Endothelial cell of umbilical vein (primary cell): ENCODE measurements around the gene AP1G1. TPM values are rescaled to one million over a fixed set of nuclear protein-coding genes. Genes with fewer than 3 reads are reported as not detected.

Experiments used
- BruUV-seq: library from RNA; stranded (reverse); fragments of 400-500 nt; replicated peaks from 2 replicates; lab custom pipeline; 2021; lab: Mats Ljungman, UMichigan
- CTCF ChIA-PET: fragments of 300-600, 350-600 bp; sonication (Branson Sonifier 250); formaldehyde crosslinking; loops from one replicate; lab custom pipeline; 2021; ENCODE audit warnings: antibody characterized with exemption, inconsistent platforms; lab: Charles Lee
- POLR2A ChIA-PET: fragments of 300-600, 350-600 bp; sonication (Branson Sonifier 250); formaldehyde crosslinking; loops from one replicate; lab custom pipeline; 2021; ENCODE audit warnings: antibody characterized with exemption, inconsistent platforms; lab: Charles Lee
- DNase-seq: peaks from one replicate; pipeline ENCODE4 v3.0.0-alpha.2; 2011; ENCODE audit warnings: low read depth, low spot score
- FAIRE-seq: peaks from 2 replicates; lab custom pipeline; 2011; peaks lifted over from hg19 to GRCh38; lab: Jason Lieb, UNC
- H2AFZ ChIP-seq: 2 replicates; pipeline ENCODE4 v1.6.0; 2012; ENCODE audit warnings: low read depth, low read length, control low read depth, inconsistent platforms
- H3K27ac ChIP-seq: 2 replicates; pipeline ENCODE4 v1.5.1; 2011; ENCODE audit warnings: low read depth, mild to moderate bottlenecking, control low read depth, low read length, moderate library complexity; ENCODE audit not compliant: insufficient read depth
- H3K27me3 ChIP-seq, 2 experiments: 2 replicates each; pipeline versions ENCODE4 v1.6.0 to v1.6.1; 2011; ENCODE audit warnings: low read length in 2 of 2, mixed read lengths in 1 of 2; ENCODE audit not compliant: control insufficient read depth in 2 of 2, insufficient read depth in 2 of 2
- H3K36me3 ChIP-seq, 2 experiments: 2 replicates in 1 of 2; 3 replicates in 1 of 2; pipeline ENCODE4 v1.5.1; 2011; ENCODE audit warnings: low read length in 2 of 2, mild to moderate bottlenecking in 1 of 2, moderate library complexity in 1 of 2; ENCODE audit not compliant: control insufficient read depth in 2 of 2, insufficient read depth in 2 of 2; ENCODE audit errors: extremely low read depth in 1 of 2
- H3K4me1 ChIP-seq: 3 replicates; pipeline ENCODE4 v1.5.1; 2011; ENCODE audit warnings: mild to moderate bottlenecking, low read length; ENCODE audit not compliant: control insufficient read depth, insufficient read depth; ENCODE audit errors: extremely low read depth
- H3K4me2 ChIP-seq: 2 replicates; pipeline ENCODE4 v1.6.1; 2011; ENCODE audit warnings: low read length, control low read depth, mixed read lengths; ENCODE audit not compliant: insufficient read depth
- H3K4me3 ChIP-seq, 3 experiments: fragments of 200-600 bp in 1 of 3; sonication (generic), shearing (Covaris generic) in 1 of 3; replicated peaks in 1 of 3; 2 replicates each; pipeline ENCODE4 v1.5.1; 2011 to 2016; ENCODE audit warnings: control low read depth in 3 of 3, low read length in 3 of 3, mild to moderate bottlenecking in 2 of 3, inconsistent platforms in 1 of 3, low read depth in 1 of 3, moderate library complexity in 1 of 3; ENCODE audit not compliant: insufficient read depth in 1 of 3
- H3K79me2 ChIP-seq: 2 replicates; pipeline ENCODE4 v1.6.0; 2012; ENCODE audit warnings: low read length, inconsistent platforms; ENCODE audit not compliant: control insufficient read depth, insufficient read depth
- H3K9ac ChIP-seq: replicated peaks from 2 replicates; pipeline ENCODE3; 2011; ENCODE audit warnings: low read length, control low read depth; ENCODE audit not compliant: insufficient read depth; ENCODE audit errors: extremely low read depth
- H3K9me1 ChIP-seq: replicated peaks from 3 replicates; pipeline ENCODE4 v1.6.0; 2011; ENCODE audit warnings: mild to moderate bottlenecking, low read length; ENCODE audit not compliant: control insufficient read depth, insufficient read depth; ENCODE audit errors: extremely low read depth
- H3K9me3 ChIP-seq: replicated peaks from 2 replicates; pipeline ENCODE4 v1.5.1; 2012; ENCODE audit warnings: low read length, inconsistent platforms; ENCODE audit not compliant: control insufficient read depth, insufficient read depth
- H4K20me1 ChIP-seq: replicated peaks from 2 replicates; pipeline ENCODE3; 2011; ENCODE audit warnings: mild to moderate bottlenecking, low read length; ENCODE audit not compliant: control insufficient read depth, insufficient read depth; ENCODE audit errors: extremely low read depth
- CTCF ChIP-seq, 2 donors: IDR thresholded peaks; 1 replicate in 1 of 2; 2 replicates in 1 of 2; pipeline ENCODE4 v1.5.1; 2011; ENCODE audit warnings: low read length in 2 of 2, mild to moderate bottlenecking in 2 of 2, moderate library complexity in 2 of 2, control low read depth in 1 of 2, inconsistent platforms in 1 of 2, low read depth in 1 of 2; ENCODE audit not compliant: insufficient read depth in 1 of 2; ENCODE audit errors: extremely low read depth in 1 of 2
- EZH2 ChIP-seq: IDR thresholded peaks from 2 replicates; pipeline ENCODE4 v1.6.1; 2012; ENCODE audit warnings: borderline replicate concordance, low read depth, mild to moderate bottlenecking, moderate library complexity, low read length, inconsistent platforms; ENCODE audit not compliant: severe bottlenecking
- FOS ChIP-seq: IDR thresholded peaks from 2 replicates; pipeline ENCODE4 v1.6.1; 2011; ENCODE audit warnings: mild to moderate bottlenecking, low read length, moderate library complexity, borderline replicate concordance; ENCODE audit not compliant: insufficient read depth
- GATA2 ChIP-seq: IDR thresholded peaks from 2 replicates; pipeline ENCODE4 v1.7.0; 2011; ENCODE audit warnings: low read depth, mild to moderate bottlenecking, moderate library complexity, mixed read lengths, low read length; ENCODE audit not compliant: insufficient read length, insufficient read depth
- JUN ChIP-seq: IDR thresholded peaks from 2 replicates; pipeline ENCODE4 v1.6.1; 2011; ENCODE audit warnings: borderline replicate concordance, low read depth; ENCODE audit not compliant: insufficient read length, insufficient read depth
- MYC ChIP-seq: IDR thresholded peaks from one replicate; pipeline ENCODE4 v1.6.1; 2011; ENCODE audit warnings: mild to moderate bottlenecking, low read depth, low read length
- POLR2A ChIP-seq: IDR thresholded peaks from 2 replicates; pipeline ENCODE4 v1.6.1; 2012; ENCODE audit warnings: low read depth, mild to moderate bottlenecking, control low read depth, low read length
- POLR2AphosphoS5 ChIP-seq: IDR thresholded peaks from 2 replicates; pipeline ENCODE4 v1.6.1; 2012; ENCODE audit warnings: low read depth, mild to moderate bottlenecking, control low read depth, low read length, moderate library complexity; ENCODE audit not compliant: insufficient read depth
- dilution Hi-C: fragments of 300-500 bp; cut with MboI; formaldehyde crosslinking; loops from one replicate; pipeline ENCODE4 v1.15.0; 2019; ENCODE audit warnings: low sequenced_read_pairs; ENCODE audit not compliant: extremely low pct_ligation_motif_present
- intact Hi-C: fragments of 100-400 bp; cut with micrococcal nuclease; formaldehyde crosslinking; loops from one replicate; pipeline ENCODE4 v1.10.0; 2022
- polyA plus RNA-seq, 4 experiments: library from polyadenylated mRNA; depleted of rRNA in 3 of 4; stranded (reverse) in 3 of 4; unstranded in 1 of 4; fragments of >200 nt; gene quantifications; 2 replicates each; pipeline versions ENCODE4 v1.2.1 to v1.2.3, GENCODE V29; 2011 to 2012; ENCODE audit warnings: missing spikeins in 1 of 4
- total RNA-seq: library from RNA; stranded (reverse); gene quantifications from 2 replicates; pipeline ENCODE4 v1.2.3, GENCODE V29; 2021
- TF ChIP-seq, protein P1 (sequence below): IDR thresholded peaks from 2 replicates; pipeline ENCODE4 v1.6.1; 2011; ENCODE audit not compliant: insufficient read depth, insufficient read length

Gene AP1G1
- total and polyA plus RNA-seq, 2 donors (not counting 3 experiments of a cell fraction or from before 2014, with no cell fraction given) = 57.4 to 85.3 TPM

DNA sequence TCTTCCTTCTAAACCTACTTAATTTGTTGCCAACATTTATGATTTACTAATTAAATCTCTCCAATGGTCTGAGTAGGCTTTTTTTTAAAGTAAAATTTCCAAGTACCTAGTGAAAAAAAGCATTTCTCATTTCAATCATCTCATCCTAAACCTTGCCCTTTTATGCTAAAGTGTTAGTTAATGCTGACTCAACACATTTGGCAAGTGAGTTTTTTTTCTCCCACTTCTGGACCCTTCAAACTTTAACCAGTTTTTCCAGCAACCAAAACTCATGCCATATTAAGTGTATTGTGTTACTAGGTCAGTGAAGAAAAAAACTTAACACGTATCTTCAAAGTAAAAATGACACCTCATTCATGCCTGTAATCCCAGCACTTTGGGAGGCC, 5.3 kb downstream of the AP1G1 start:
- CTCF ChIA-PET = no interaction called here

More for the DNA sequence above, 5.3 kb downstream of the AP1G1 start:
- Histone ChIP-seq H3K4me2 (no peak overlapping the region), H3K9me3 (no peaks in the 10 kb centered on the region), H3K9me1 (no peaks in the 10 kb centered on the region), H2AFZ (no peak overlapping the region), H3K79me2 (peaks cover 80% of the 10 kb centered on the region), H4K20me1 (no peaks in the 10 kb centered on the region), H3K4me3 (no peak overlapping the region), H3K9ac (no peak overlapping the region), H3K27me3 (no peaks in the 10 kb centered on the region), H3K4me1 (peaks cover 13% of the 10 kb centered on the region), H3K36me3 (no peaks in the 10 kb centered on the region), H3K27ac (no peak overlapping the region)
- POLR2A ChIA-PET = no interaction called here
- no TSS peak for BruUV-seq
- no peak for DNase-seq
- intact Hi-C loops (no loop called here), dilution Hi-C loops (no loop called here)
- TF ChIP-seq EZH2 = no peak
- TF ChIP-seq CTCF (IDR thresholded peaks at IDR 0.05; ENCODE audit: extremely low read depth in 1 of 2, insufficient read depth in 1 of 2, low read depth in 1 of 2, low read length in 2 of 2) = no peak
- TF ChIP-seq GATA2 = no peak
- no peak for TF ChIP-seq MYC
- TF ChIP-seq, protein P1, sequence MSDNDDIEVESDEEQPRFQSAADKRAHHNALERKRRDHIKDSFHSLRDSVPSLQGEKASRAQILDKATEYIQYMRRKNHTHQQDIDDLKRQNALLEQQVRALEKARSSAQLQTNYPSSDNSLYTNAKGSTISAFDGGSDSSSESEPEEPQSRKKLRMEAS = no peak
- TF ChIP-seq POLR2A = no peak
- no peak for TF ChIP-seq POLR2AphosphoS5
- TF ChIP-seq FOS = no peak
- TF ChIP-seq JUN = no peak
- no peak for FAIRE-seq
